Left lobe of liver (tissue), 2 donors: ENCODE measurements around the gene AKIP1. TPM values are rescaled to one million over a fixed set of nuclear protein-coding genes. Genes with fewer than 3 reads are reported as not detected.
"Not testable (repeated sequence)": the region's sequence is repeated elsewhere in the genome, so short reads cannot be mapped to it uniquely, and the experiment has no call there.

Experiments used
- ATAC-seq: fragments of 200-7000 bp; cut with Tn5 transposase; one replicate; pipeline ENCODE4 v1.9.1; 2020; ENCODE audit warnings: mild to moderate bottlenecking, moderate library complexity
- DNase-seq: peaks from one replicate; pipeline ENCODE4 v3.0.0-alpha.2; 2020; ENCODE audit warnings: low spot score
- total RNA-seq: library from RNA; stranded (reverse); gene quantifications from one replicate; pipeline ENCODE4 v1.2.1, GENCODE V29; 2021
- donor health status: DM: no; HTN: no; CAD: no; lungs with moderate emphysema.
- donor health status: DM: no; HTN: yes; CAD: no.

Gene AKIP1, protein sequence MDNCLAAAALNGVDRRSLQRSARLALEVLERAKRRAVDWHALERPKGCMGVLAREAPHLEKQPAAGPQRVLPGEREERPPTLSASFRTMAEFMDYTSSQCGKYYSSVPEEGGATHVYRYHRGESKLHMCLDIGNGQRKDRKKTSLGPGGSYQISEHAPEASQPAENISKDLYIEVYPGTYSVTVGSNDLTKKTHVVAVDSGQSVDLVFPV
- 11.7 TPM for total RNA-seq

DNA sequence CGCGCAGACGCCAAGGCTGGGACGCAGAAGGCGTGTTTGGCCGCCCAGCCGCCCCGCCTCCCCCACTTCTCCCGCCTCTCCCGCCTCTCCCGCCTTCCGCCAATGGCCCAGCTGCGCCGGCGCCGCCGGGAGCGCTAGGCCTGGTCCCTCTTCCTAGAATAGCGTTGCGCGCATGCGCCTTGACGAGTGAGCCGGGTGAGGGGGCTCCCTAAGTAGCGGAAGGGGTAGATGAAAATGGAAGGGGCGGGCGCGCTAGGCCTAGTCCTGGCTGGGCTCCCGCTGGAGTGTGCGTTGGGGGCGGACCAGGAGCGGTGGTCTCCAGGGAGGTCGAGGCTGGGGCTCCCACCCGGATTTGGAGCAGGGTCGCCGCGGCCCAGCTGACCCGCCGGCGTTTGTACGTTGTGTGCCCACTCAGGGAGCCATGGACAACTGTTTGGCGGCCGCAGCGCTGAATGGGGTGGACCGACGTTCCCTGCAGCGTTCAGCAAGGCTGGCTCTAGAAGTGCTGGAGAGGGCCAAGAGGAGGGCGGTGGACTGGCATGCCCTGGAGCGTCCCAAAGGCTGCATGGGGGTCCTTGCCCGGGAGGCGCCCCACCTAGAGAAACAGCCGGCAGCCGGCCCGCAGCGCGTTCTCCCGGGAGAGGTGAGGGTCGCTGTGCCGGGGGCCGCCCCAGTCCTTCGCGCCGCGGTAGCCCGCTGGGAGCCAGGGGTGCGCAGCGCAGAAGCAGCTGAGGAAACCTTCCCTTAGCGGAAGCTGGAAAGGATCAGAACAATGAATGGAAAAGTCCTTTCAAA, at the start of gene AKIP1:
Gene AKIP1, plus strand, starts transcription at position 161 of the 795 bp plus-strand sequence. Its CDS starts 261 bp downstream, at position 422.
- DNase-seq = peak; percentile 95
- peak; percentile 98 for ATAC-seq

DNA sequence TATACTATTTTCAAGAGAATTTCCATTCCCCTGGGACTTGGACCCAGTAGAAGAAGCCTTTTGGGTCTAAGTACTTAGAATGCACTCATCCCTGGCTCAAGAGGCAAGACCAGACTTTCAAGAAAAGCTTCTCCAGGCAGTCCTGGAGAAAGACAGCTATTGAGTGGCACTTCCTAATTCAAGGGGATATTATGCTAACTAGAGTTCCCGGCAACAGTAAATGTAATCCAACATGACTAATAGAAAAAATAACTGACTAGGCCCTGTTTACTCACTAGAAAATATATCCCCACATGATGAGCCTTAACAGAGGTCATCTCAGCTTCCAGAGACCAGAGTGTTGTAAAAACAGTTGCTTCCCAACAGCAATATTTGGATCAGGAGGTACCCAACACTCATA, 47.2 kb upstream of the AKIP1 start:
- no peak for ATAC-seq

DNA sequence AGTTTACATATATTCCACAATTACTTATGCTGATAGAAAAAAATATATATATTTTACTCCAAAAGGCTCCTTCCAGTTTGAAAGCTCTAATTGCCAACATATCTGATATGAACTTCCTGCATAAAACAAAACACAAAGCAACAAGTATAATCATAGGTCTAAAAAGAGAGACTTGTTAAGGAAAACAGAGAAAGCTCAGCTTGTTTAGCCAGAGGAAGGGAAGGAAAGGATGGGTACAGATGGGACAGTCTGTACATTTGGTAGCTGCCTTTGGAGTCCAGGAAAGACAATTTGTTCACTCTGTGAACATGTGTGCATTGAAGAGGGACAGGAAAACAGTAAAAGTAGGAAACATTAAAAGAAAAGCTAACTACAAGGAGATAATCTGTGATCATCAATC, 45.7 kb upstream of the AKIP1 start:
- ATAC-seq (no peak), DNase-seq (no peak)

More for the DNA sequence above, 47.2 kb upstream of the AKIP1 start:
- DNase-seq = no peak

DNA sequence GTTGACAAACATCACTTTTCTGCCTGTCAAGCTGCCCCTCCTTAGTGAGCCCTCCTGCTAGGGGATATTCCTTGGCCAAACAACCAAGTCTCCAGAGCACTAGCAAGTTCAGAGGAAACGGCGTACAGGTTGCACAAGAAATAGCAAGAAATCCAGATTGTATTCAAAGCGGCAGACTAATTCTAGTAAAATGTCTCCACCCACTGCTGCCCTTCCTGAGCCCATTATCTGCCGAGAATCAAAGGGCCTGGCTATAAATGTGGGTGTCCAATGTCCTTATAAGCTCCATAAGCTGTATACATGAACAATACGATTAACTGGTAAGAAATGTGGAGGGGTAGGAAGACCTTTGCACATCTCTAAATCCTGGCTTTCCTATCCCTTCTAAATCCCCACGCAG, 44.0 kb upstream of the AKIP1 start:
- DNase-seq (no peak), ATAC-seq (no peak)

DNA sequence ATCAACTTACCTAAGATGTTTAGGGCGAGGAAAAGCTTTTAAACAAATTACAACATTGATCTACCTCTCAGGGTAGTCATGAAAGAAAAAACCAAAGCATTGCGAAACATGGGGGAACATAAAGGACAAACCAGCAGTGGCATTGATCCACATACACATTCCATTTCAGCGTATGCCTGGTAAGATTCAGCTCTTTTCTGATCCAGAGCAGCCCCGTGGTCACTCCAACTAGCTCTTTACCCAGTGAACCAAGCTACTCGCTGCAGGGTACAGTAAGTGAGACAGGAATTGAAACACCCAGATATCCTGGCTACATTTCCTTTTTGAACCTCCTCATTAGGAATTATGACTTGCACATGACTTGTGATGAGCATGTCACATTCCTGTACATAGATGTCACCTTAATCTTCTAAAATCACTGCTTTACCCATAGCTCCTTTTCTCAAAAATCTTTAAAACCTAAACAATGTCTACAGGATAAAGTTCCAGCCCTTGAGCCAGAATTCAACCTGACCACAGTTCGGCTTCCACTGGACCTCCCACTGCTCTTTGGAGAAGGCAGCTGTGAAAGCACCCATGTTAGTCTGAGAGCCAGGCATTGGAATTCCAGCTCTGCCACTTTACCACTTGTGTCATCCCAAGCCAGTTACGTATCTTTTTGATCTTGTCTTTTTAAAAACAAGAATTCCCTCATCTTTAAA, 42.9 kb upstream of the AKIP1 start:
- DNase-seq (no peak), ATAC-seq (no peak)

DNA sequence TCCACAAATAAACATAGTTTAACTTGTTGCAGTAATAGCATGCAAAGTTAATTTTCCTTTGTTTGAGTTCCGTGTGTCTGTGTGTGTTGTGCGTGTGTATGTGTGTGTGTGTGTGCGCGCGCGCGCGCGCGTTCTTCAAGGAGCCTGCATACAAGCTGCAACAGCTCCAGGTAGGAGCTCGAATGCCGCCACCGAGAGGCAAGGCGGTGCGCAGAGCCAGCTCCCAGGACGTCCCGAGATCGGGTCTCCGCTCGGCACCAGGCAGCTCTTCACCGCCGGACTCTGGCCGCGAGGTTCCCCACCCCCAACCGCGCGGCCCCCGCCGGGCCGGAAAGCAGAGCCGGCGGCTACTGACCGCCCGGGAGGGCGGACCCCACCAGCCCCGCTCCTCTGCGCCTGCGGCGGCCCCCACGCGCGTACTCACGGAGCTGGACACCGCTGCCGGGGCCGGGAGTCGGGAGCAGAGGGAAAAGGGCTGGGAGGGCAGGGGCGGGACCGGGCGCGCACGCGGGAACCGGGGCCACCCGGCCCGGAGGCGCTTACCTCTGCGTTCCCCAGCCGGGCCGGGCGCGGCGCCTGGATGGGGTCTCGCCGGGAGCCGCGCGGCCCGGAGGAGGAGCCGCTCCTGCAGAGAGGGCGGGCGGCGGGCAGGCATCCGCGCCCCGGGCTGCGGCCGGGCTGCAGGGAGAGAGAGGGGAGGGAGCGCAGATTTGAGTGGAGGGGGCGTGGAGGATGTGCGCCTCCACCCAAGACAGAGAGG, 40.4 kb upstream of the AKIP1 start:
- peak; percentile 77 for ATAC-seq

DNA sequence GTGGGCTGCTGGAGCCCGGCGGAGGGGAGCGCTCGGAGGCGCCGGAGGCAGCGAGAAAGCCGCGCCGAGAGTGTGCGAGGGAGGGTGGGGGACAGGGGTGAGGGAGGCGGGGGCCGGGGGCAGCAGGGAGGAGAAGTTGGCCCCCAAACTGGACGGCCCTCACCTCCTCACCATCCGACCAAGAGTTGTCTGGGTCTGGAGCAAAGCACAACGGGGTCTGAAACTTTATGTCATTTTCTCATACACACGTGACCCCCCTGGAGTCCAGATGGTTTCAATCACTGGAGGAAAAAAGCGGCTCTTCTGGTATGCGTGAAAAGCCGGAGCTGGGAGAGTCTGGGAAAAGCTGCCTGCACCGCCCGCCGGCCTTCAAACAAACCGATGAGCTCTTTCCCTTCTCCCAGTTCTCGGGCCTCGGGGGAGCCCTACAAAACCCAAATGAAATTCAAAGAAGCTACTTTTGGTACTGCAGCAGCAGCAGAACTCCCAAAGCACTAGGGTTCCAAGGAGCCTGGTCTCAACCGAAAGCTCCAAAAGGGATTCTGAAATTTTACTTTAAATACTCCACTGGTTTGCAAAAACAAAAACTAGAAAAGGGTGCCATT, 39.7 kb upstream of the AKIP1 start:
- DNase-seq (peak; percentile 46), ATAC-seq (peak; percentile 71)

More for the DNA sequence above, 40.4 kb upstream of the AKIP1 start:
- DNase-seq = peak; percentile 50

DNA sequence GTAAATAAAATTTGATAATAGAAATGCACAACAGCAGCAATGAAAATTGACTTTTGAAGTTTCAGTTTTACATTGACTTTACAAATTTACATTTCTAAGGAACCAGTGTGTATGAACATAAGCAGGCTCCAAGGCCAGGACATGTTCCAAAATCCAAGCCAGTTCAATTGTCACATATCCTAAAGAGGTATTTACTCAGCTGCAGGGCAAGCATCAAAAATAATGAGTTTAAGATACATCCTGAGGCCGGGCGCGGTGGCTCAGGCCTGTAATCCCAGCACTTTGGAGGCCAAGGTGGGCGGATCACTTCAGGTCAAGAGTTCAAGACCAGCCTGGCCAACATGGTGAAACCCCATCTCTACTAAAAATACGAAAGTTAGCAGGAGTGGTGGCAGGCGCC, 39.0 kb upstream of the AKIP1 start:
- ATAC-seq = no peak
- no peak for DNase-seq

DNA sequence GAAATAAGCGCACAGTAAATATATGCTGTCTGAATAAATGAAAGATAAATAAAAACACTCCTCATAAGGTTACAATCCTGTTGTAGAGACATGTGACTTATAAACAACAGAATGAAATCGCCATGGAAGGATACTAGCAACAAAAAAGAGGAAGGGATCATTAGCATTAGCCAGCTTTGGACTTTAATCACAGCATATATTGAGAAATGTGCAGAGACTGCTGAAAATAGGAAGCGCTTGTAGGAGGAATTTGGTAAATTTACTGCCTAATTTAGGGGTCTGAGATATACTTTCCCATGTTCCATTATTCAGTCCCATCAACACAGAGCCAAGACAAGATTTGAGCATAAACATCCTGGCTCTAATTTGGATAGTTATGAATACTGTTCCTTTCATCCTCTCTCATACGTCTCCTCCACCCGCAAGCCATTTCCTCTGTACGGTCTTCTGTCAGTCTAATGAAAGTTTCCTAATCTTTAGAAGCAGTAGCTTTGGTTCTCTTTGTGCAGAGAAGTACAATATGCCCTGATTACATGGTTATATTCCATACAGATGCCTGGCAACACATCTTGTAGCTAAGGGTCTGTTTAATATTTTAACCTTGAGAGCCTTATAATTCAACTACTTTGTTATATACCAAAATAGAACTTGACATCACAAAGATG, 37.1 kb upstream of the AKIP1 start:
- ATAC-seq = no peak
- DNase-seq = no peak

DNA sequence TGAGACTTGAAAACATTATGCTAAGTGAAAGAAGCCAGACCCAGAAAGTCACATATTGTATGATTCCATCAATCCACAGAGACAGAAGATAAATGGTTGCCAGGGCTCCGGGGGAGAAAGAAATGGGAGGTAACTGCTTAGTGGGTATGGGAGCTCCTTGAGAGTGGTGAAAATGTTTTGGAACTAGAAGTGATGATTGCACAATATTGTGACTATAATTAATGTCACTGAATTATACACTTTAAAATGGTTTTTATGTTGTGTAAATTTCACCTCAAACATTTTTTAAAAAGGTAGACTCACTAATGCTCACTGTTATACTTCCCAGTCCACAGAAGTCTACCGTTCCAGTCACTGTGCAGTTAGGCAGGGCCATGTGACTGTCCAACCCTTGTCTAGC, 32.2 kb upstream of the AKIP1 start:
- no peak for ATAC-seq
- DNase-seq = no peak

DNA sequence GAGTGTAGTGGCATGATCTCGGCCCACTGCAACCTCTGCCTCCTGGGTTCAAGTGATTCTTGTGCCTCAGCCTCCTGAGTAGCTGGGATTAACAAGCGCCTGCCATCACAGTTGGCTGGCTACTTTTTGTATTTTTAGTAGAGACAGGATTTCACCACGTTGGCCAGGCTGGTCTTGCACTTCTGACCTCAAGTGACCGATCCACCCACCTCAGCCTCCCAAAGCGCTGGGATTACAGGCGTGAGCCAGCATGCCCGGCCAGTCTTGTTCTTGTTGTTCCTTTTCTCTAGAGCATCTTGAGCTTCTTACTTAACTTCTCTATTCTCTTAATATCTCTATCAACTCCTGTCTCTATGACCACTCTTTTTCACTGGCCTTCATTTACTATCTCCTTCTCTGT, 29.4 kb upstream of the AKIP1 start:
- not testable (repeated sequence) for DNase-seq, ATAC-seq

DNA sequence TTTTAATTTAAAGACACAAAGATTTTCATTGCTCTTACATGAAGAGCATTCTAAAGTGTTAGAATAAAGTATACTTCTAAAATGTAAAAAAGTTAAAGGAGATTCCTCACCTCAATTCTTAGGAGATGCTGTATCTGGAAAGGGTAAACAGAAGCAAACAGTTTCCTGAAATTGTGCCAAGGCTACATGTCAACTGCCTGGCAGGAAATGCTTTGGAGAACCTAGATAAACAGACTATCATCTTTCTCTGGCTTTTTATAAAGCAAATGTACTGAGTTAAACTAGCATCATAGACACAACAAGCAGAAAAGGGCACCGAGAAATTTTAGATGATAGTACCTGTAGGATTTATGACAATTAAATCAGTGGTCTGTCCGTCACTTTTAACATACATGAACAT, 24.7 kb upstream of the AKIP1 start:
- no peak for DNase-seq
- ATAC-seq = no peak

DNA sequence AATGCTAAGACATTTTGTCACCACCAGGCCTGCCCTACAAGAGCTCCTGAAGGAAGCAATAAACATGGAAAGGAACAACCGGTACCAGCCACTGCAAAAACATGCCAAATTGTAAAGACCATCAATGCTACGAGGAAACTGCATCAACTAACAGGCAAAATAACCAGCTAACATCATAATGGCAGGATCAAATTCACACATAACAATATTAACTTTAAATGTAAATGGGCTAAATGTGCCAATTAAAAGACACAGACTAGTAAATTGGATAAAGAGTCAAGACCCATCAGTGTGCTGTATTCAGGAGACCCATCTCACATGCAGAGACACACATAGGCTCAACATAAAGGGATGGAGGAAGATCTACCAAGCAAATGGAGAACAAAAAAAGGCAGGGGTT, 19.8 kb upstream of the AKIP1 start:
- ATAC-seq, DNase-seq: not testable (repeated sequence)

DNA sequence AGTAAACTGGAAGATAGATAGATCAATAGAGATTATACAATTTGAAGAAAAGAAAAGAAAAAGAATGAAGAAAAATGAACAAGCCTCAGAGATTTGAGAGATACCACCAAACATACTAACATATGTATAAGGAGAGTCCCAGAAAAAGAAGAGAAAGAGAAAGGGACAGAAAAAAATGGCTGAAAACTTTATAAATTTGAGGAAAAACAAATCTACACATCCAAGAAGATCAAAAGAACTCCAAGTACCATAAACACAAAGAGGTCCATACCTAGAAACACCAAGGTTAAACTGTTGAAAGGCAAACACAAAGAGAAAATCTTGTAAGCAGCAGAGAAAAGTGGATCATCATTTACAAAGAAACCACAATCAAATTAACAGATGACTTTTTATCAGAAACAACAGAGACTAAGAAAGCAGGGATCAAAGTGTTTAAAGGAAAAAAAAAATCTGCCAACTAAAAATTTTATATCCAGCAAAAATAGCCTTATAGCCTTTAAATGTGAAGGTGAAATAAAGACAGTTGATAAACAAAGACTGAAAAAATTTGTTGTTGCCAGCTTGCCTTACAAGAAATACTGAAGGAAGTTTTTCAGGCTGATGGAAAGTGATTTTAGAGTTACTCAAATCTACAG, 11.8 kb upstream of the AKIP1 start:
- ATAC-seq = no peak
- no peak for DNase-seq

DNA sequence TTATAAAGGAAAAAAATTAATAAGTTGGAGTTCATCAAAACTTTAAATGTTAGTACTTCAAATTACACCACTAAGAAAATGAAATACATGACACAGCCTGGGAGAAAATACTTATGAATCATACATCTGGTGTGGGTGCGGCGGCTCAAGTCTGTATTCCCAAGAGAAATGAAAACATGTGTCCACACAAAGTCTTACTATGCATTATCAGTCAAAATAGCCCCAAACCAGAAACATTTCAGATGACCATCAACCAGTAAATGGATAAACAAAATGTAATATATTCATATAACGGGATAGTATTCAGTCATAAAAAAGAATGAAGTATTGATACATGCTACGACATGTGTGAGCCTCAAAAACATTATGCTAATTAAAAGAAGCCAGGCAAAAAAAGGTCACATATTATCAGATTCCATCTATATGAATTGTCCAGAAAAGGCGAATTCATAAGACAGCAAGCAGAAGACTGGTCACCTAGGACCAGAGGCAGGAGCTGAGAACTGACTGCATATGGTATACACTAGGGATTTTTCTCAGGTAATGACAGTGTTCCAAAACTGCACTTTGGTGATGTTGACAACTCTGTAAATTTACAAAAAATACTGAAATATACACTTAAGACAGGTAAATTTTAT, 5.3 kb upstream of the AKIP1 start:
- no peak for ATAC-seq
- DNase-seq = no peak

DNA sequence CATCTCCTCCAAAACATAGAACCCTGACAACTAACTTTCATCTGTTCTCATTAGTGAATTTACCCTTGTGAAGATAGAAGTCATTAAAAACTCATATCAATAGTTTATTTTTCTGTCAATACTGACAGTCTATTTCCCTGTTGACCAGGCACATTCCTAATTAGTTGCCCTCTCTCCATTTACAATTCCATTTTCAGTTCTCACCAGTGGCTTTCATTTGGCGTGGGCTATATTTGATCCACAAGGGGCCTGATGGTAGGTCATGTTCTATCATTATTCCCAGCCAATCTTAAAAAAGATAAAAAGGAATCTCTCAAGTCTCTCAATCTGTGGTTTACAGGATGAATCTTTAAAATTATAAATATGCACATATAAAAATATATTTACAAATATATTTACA, 3.9 kb upstream of the AKIP1 start:
- DNase-seq = no peak
- ATAC-seq = no peak

DNA sequence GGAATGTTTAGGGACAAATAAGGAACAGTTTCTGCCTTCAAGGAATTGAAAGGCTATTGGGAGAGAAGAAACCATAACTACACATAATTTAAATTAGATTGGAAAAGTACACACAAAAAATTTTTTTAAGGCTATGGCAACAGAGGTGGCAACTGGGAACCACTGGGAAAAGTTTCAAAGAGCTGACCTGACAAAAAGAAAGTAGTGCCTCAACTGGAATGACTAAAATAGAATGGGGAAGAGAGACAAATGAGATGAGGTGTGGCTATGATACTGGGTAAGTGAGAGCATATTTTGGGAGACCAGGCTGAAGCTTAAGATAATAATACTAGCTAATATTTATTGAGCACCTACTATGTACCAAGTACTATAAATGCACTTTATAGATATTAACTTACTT, 2.9 kb upstream of the AKIP1 start:
- DNase-seq (no peak), ATAC-seq (no peak)

DNA sequence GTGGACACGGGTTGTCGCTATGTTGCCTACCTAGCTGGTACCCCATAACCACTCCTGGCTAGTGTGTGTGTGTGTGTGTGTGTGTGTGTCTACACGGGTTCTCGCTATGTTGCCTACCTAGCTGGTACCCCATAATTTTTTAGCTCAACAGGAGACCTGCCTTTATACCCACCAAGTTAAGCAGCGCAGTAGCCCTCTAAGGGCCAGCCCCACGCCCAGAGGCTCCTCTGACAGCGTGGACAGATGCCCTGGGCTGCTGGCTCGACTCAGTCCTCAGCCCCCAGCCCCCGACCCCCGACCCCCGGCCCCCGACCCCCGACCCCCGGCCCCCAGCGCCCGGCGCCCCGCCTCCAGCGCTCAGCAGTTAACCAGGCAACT, 351 bp upstream of the AKIP1 start:
- ATAC-seq (peak; percentile 15), DNase-seq (no peak)

DNA sequence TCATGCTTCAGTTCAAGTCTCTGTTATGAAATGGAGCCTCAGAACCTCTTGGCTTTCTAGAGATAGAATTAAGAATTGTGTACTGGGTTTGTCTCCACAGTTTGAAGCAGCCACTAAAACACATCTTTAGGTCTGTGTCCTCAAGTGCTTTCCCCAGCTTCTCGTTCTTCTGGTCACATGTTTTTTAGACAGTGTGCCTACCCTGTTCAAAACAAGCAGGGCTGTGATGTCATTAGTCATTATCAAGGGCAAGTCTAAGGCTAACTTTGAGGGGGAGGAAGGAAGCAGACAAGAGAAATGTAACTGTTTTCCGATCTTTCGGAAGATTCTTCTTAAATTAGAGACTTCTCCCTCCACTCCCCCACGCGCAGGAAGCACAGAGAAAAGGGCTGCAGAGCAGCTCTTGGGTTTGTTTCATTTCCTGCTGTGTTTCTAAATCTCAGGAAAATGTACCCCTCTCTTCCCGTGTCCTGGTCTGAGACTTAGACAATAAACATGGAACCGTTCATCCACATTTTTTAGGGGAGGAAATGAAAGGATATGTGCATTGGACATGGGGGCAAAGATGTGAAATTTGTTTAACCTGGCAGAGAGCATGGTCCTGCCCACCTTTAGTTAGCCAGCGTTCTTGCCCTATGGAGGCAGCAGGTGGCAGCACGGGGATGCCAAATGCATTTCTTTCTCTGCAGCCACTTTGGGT, 3.1 kb downstream of the AKIP1 start:
- ATAC-seq (no peak), DNase-seq (no peak)
